AG04449 (cell line): ENCODE measurements around the gene MEGF8.

Source experiments
- CTCF ChIA-PET: fragments of 350-600 bp; formaldehyde crosslinking; extraction: SDS; loops from one replicate; lab custom pipeline; 2021; ENCODE audit warnings: antibody characterized with exemption; lab: Yijun Ruan, JAX
- POLR2A ChIA-PET: fragments of 400-600, 350-600 bp; formaldehyde crosslinking; extraction: SDS; loops from one replicate; lab custom pipeline; 2020; ENCODE audit warnings: antibody characterized with exemption, inconsistent platforms; lab: Yijun Ruan, JAX
- DNase-seq: peaks from one replicate; pipeline ENCODE4 v3.0.0-alpha.2; 2010; ENCODE audit warnings: low read depth, low spot score
- H3K4me3 ChIP-seq: 2 replicates; pipeline ENCODE4 v1.5.1; 2011; ENCODE audit warnings: low read depth, mild to moderate bottlenecking, control low read depth, low read length
- TF ChIP-seq, protein P1 (sequence below): IDR thresholded peaks from one replicate; pipeline ENCODE4 v1.5.1; 2011; ENCODE audit warnings: mild to moderate bottlenecking, moderate library complexity, low read length, control low read depth, inconsistent platforms; ENCODE audit not compliant: insufficient read depth; ENCODE audit errors: missing control alignments

MEGF8 gene

DNA sequence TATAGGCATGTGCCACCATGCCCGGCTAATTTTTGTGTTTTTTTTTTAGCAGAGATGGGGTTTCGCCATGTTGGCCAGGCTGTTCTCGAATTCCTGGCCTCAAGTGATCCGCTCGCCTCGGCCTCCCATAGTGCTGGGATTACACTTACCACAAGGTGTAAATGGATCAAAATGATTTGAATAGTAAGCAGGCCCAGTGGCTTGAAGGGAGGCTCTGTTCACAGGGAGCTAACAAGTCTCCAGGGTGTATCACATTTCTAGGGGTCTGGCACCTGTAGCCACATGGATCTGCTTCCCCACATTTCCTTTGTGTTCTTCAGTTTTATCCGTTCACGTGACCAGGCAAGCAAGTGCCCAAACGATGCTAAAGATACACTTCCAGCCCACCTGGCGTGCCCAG is 78.2 kb downstream of the MEGF8 start:
- POLR2A ChIA-PET, result no interaction called here
- TF ChIP-seq, protein P1, sequence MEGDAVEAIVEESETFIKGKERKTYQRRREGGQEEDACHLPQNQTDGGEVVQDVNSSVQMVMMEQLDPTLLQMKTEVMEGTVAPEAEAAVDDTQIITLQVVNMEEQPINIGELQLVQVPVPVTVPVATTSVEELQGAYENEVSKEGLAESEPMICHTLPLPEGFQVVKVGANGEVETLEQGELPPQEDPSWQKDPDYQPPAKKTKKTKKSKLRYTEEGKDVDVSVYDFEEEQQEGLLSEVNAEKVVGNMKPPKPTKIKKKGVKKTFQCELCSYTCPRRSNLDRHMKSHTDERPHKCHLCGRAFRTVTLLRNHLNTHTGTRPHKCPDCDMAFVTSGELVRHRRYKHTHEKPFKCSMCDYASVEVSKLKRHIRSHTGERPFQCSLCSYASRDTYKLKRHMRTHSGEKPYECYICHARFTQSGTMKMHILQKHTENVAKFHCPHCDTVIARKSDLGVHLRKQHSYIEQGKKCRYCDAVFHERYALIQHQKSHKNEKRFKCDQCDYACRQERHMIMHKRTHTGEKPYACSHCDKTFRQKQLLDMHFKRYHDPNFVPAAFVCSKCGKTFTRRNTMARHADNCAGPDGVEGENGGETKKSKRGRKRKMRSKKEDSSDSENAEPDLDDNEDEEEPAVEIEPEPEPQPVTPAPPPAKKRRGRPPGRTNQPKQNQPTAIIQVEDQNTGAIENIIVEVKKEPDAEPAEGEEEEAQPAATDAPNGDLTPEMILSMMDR, result no peak
- CTCF ChIA-PET, result interaction anchor here (0.9 to 1.3 kb wide), 2 partner anchors 35 to 98 kb away, joined by 3 to 4 read pairs; no protein-coding TSS in a partner anchor
- DNase-seq, result no peak
- H3K4me3 ChIP-seq, result no peak overlapping the region

DNA sequence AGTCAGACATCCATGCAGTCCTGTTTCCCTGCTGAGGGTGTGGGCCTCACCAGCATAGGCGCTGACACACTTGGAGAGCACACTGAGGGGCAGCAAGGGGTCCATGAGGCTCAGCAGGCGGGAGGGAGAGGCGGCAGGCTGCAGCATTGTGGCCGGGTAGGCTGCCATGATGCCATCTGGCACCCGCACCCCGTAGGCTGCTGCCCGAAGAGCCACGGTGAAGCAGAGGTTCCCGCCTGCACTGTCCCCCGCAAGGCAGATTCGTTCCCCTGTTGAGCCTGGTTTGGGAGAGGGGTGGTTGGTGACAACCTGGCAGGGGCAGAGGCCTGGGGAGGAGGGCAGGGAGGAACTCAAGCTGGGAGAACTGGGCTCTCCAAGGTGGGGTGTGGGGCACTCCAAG is 80.7 kb downstream of the MEGF8 start:
- no peak for DNase-seq
- no peak overlapping the region for H3K4me3 ChIP-seq
- POLR2A ChIA-PET, result no interaction called here
- CTCF ChIA-PET, result interaction anchor here (1.6 kb wide), 2 partner anchors 9 to 10 kb away, joined by 4 to 7 read pairs; no protein-coding TSS in a partner anchor
- TF ChIP-seq, protein P1, result no peak

DNA sequence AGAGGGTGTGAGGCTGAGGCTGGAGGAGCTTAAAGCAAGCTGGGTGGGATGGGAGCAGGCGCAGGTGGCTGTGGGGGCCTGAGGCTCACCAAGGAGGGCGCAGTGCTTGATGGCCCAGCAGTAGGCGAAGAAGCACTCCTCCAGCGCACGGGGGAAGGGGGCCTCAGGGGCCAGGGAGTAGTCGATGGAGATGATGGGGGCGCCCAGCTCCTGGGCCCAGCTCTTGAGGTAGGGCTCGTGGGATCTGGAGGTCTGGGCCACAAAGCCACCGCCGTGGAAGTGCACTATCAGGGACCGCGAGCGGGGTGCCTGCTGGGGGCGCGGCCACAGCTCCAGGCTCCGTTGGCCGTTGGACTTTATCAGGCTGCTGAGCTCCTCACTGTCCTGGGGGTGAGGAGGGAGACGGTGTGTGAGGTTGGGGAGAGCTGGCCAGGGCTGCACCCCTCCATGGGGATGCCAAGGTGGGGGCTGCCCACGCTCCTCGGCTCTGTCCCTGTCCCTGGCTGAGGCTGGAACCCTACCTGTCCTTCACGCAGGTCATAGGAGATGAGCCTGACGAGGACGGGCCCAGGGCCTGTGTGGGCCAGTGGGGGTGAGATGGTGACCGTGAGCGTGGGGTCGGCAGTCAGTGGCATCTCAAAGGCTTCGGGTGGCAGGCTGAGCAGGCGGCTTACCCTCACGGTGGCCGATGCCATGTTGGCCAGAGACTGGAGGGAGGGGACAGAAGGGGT is 81.8 kb downstream of the MEGF8 start:
- H3K4me3 ChIP-seq, result no peak overlapping the region
- TF ChIP-seq, protein P1, result no peak
- ChIA-PET POLR2A (no interaction called here), CTCF (interaction anchor here (1.6 kb wide), 2 partner anchors 9 to 10 kb away, joined by 4 to 7 read pairs; no protein-coding TSS in a partner anchor)
- DNase-seq, result no peak

DNA sequence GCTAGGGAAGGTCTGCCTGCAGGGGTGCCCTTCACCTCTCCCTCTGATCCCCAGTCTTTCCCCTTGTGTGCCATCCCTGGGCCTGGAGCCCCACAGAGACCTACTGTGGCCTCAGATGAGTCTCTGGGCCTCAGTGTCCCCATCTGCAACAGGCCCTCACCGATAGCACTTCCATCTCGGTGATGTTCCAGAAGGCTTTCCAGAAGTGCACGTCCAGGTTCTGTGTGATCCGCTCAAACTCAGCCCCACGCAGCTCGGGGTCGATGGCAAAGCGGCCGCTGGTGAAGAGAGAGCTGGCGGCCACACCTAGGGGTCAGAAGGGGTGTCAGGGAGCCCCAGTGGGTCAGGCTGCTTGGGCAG is 82.4 kb downstream of the MEGF8 start:
- ChIA-PET CTCF (interaction anchor here (0.6 to 1.6 kb wide), 2 partner anchors 8 to 12 kb away, joined by 3 to 4 read pairs; no protein-coding TSS in a partner anchor), POLR2A (no interaction called here)
- no peak for DNase-seq
- no peak overlapping the region for H3K4me3 ChIP-seq
- TF ChIP-seq, protein P1, result no peak

DNA sequence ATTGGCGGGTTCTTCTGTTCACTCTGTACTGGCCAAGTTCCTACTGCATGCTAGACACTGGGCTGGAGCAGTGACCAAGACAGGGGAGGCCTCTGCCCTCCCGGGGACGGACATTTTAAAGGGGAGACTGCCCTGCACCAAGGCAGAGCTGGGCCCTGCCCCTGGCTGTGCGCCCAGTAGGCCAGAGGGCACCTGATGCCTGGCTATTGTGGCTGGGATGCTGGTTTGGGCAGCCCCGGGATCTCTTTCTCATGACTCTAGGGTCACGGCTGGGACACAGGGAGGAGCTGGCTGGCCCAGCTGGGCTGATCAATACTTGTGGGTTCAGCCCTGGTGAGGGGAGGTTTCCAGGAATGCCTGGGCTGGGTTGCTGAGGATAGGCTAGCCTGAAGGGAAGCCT is 84.0 kb downstream of the MEGF8 start:
- ChIA-PET CTCF (interaction anchor here (4.6 kb wide), 1 partner anchor 8 kb away, joined by 34 read pairs; no protein-coding TSS in a partner anchor), POLR2A (no interaction called here)
- DNase-seq, result no peak
- TF ChIP-seq, protein P1, result no peak
- no peak overlapping the region for H3K4me3 ChIP-seq

DNA sequence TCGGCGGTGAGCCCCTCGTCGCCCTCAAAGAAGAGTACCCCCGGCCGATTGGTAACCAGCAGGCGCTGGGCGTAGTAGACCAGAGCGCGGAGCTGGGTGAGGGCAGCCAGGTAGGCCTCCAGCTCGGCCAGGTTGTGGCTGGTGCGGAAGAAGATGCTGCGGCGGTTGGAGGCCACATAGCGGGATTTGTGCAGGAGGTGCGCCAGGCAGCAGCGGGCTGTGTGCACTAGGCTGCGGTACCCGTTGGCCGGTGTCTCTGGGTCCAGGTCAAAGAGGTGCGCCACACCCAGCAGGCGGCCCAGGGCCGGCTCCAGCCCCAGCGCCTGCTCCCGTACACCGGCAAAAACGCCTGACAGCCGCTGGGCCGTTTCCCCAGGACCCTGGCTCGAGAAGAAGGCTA is 84.9 kb downstream of the MEGF8 start:
- ChIA-PET POLR2A (no interaction called here), CTCF (interaction anchor here (0.9 to 4.6 kb wide), 2 partner anchors 9 to 30 kb away, joined by 3 to 34 read pairs; no protein-coding TSS in a partner anchor)
- TF ChIP-seq, protein P1, result no peak
- H3K4me3 ChIP-seq, result no peak overlapping the region
- no peak for DNase-seq
